Activated naive CD4-positive, alpha-beta T cell treated with anti-CD3 and anti-CD28 coated beads, Interleukin-2, amount 50 U/mL, for 16 hours (primary cell): ENCODE results near the gene TSPAN32.
"Not testable (repeated sequence)": the region's sequence is repeated elsewhere in the genome, so short reads cannot be mapped to it uniquely, and the experiment has no call there.

Experiments
- DNase-seq: peaks from one replicate; pipeline ENCODE4 v3.0.0-alpha.2; 2020

The TSPAN32 gene

DNA sequence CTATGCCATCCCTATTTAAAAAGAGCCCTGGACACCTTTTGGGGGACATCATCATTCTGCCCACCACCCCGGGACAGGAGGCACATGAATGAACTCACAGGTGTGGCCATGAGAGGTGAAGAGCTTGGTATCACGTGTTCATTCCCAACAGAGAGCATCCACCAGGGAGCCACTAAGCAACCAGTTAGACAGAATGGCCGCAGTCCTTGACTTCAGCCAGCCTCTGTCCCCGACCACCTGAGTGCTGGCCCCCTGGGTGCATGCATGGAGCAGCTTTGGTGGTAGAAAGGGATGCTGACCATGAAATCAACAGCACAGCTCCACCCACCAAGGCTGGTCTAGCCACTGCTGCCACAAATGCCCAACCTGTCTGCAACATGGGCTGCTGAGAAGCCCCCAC lies 44.2 kb downstream of the TSPAN32 start:
- no peak for DNase-seq

GRCh38 chr11:2346586-2347307 lies 44.9 kb downstream of the TSPAN32 start:
- no peak for DNase-seq

GRCh38 chr11:2347308-2347830 lies 45.6 kb downstream of the TSPAN32 start:
- no peak for DNase-seq

- DNase-seq: no peak
Measured at GRCh38 chr11:2348986-2349385, 47.2 kb downstream of the TSPAN32 start.

- no peak for DNase-seq
Measured at GRCh38 chr11:2351701-2352100, 49.9 kb downstream of the TSPAN32 start.

- DNase-seq: no peak
Measured at GRCh38 chr11:2352420-2352819, 50.6 kb downstream of the TSPAN32 start.

GRCh38 chr11:2355000-2355644 lies 53.3 kb downstream of the TSPAN32 start:
- no peak for DNase-seq

- no peak for DNase-seq
Measured at GRCh38 chr11:2357246-2357645, 55.4 kb downstream of the TSPAN32 start.

GRCh38 chr11:2357651-2358050 lies 55.8 kb downstream of the TSPAN32 start:
- not testable (repeated sequence) for DNase-seq

GRCh38 chr11:2358754-2359442 lies 57.1 kb downstream of the TSPAN32 start:
- no peak for DNase-seq

DNA sequence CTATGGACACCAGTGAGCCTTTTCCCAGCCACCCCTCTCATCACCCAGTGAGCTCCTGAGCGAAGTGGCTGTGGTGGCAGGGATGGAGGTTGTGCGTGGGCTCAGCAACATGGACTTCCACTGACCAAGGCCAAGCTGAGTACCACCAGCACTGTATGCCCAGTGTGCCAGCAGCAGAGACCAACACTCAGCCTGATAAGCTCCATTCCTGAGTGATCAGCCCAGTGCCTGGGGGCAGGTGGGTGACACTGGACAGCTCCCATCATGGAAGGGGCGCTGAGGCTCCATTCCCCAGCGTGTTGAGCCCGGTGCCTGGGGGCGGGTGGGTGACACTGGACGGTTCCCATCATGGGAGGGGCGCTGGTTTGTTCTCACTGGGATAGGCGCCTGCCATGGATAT lies 57.7 kb downstream of the TSPAN32 start:
- no peak for DNase-seq

GRCh38 chr11:2360081-2360642 lies 58.3 kb downstream of the TSPAN32 start:
- DNase-seq: no peak

DNA sequence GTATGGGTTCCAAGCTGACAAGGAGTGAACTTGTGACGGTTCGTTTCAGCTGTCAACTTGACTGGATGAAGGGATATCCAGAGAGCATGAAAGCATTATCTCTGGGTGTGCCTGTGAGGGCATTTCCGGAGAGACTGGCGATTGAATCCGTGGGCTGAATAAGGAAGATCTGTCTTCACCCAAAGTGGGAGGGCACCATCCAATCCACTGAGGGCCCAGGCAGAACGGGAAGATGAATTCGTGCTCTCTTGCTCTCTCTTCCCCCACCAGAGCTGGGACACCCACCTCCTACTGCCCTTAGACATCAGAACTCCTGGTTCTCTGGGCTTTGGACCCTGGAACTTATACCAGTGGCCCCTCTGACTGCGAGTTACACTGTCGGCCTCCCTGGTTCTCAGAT lies 59.8 kb downstream of the TSPAN32 start:
- DNase-seq: no peak

GRCh38 chr11:2362414-2362813 lies 60.6 kb downstream of the TSPAN32 start:
- DNase-seq: no peak

- DNase-seq: no peak
Measured at GRCh38 chr11:2363130-2363529, 61.3 kb downstream of the TSPAN32 start.

- DNase-seq: no peak
Measured at GRCh38 chr11:2363577-2364370, 62.0 kb downstream of the TSPAN32 start.

GRCh38 chr11:2364386-2364785 lies 62.6 kb downstream of the TSPAN32 start:
- not testable (repeated sequence) for DNase-seq

- DNase-seq: no peak
Measured at GRCh38 chr11:2365571-2366210, 63.9 kb downstream of the TSPAN32 start.

DNA sequence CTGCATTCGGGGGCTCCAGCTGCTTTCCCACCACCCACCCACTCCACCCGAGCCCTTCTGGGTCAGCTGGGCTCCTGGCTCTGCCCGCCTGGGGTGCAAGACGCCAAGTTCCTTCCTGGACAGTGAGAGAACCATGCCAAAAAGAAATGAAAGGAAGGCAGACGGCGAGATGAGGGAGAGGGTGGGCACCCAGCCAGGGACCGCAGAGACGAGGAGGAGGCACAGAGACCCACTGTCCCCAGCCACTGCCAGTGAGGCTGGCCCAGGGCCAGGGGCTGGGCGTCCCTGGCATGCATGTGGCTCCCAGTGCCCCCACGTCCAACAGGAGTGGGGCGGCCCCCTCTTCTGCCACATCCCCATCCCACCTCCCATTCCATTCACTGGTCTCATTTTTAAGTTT lies 64.5 kb downstream of the TSPAN32 start:
- DNase-seq: no peak

GRCh38 chr11:2366733-2367132 lies 64.9 kb downstream of the TSPAN32 start:
- no peak for DNase-seq

- DNase-seq: no peak
Measured at GRCh38 chr11:2367266-2368160, 65.7 kb downstream of the TSPAN32 start.
